ENCODE measurements around the gene NDOR1.

Gene NDOR1

GRCh38 chr9:137213160-137214060 lies 7.9 kb downstream of the NDOR1 start:
- Histone ChIP-seq H3K23ac (ENCODE audit: low read length) (no peak overlapping the region), H3K36me3 (ENCODE audit: control insufficient read depth, insufficient read depth, low read length) (peaks cover 1% of the 10 kb centered on the region), H2BK120ac (ENCODE audit: low read depth, low read length) (no peak overlapping the region), H3K4me1 (ENCODE audit: control insufficient read depth, low read depth, low read length) (no peaks in the 10 kb centered on the region), H3K79me2 (ENCODE audit: control insufficient read depth, insufficient read depth, low read length) (no peaks in the 10 kb centered on the region), H3K4me3 (ENCODE audit: low read length) (no peak overlapping the region), H3K56ac (ENCODE audit: low read length) (no peak overlapping the region), H3K79me1 (ENCODE audit: low read length) (no peaks in the 10 kb centered on the region), H2BK5ac (ENCODE audit: low read length) (no peak overlapping the region), H3K9ac (ENCODE audit: low read length) (no peak overlapping the region), H3K4ac (ENCODE audit: low read depth, low read length) (no peak overlapping the region), H3K27me3 (ENCODE audit: insufficient read depth, low read length, poor library complexity) (no peaks in the 10 kb centered on the region), H2BK15ac (replicated peaks; ENCODE audit: low read depth) (no peak overlapping the region), H2AK5ac (ENCODE audit: low read length) (no peak overlapping the region), H3K4me2 (ENCODE audit: low read length) (no peak overlapping the region), H4K8ac (ENCODE audit: low read depth, low read length) (no peak overlapping the region), H3K27ac (ENCODE audit: low read depth, low read length) (no peak overlapping the region), H4K5ac (ENCODE audit: low read length) (no peak overlapping the region), H3K18ac (ENCODE audit: low read length) (no peak overlapping the region)
- DNase-seq, result no peak
- no CpG with 5 or more reads among the region's 49 CpGs for WGBS (ENCODE audit: extremely low coverage, insufficient coverage, low lambda C conversion rate)

- no peak overlapping the region for H2BK120ac ChIP-seq (ENCODE audit: low read depth, low read length)
- H3K36me3 ChIP-seq (ENCODE audit: control insufficient read depth, insufficient read depth, low read length), result peaks cover 1% of the 10 kb centered on the region
- H3K4me3 ChIP-seq (ENCODE audit: low read length), result no peak overlapping the region
- no peaks in the 10 kb centered on the region for H3K27me3 ChIP-seq (ENCODE audit: insufficient read depth, low read length, poor library complexity)
- no peak overlapping the region for H3K56ac ChIP-seq (ENCODE audit: low read length)
- H3K4me1 ChIP-seq (ENCODE audit: control insufficient read depth, low read depth, low read length), result peaks cover 5% of the 10 kb centered on the region
- no peak overlapping the region for H3K9ac ChIP-seq (ENCODE audit: low read length)
- no peak overlapping the region for H3K27ac ChIP-seq (ENCODE audit: low read depth, low read length)
- no CpG with 5 or more reads among the region's 19 CpGs for WGBS (ENCODE audit: extremely low coverage, insufficient coverage, low lambda C conversion rate)
- no peak overlapping the region for H4K5ac ChIP-seq (ENCODE audit: low read length)
- H2BK15ac ChIP-seq (replicated peaks; ENCODE audit: low read depth), result no peak overlapping the region
- H3K4me2 ChIP-seq (ENCODE audit: low read length), result no peak overlapping the region
- no peaks in the 10 kb centered on the region for H3K79me2 ChIP-seq (ENCODE audit: control insufficient read depth, insufficient read depth, low read length)
- H3K4ac ChIP-seq (ENCODE audit: low read depth, low read length), result no peak overlapping the region
- H3K79me1 ChIP-seq (ENCODE audit: low read length), result no peaks in the 10 kb centered on the region
- no peak for DNase-seq
- H3K18ac ChIP-seq (ENCODE audit: low read length), result no peak overlapping the region
- no peak overlapping the region for H3K23ac ChIP-seq (ENCODE audit: low read length)
- H2BK5ac ChIP-seq (ENCODE audit: low read length), result no peak overlapping the region
- no peak overlapping the region for H2AK5ac ChIP-seq (ENCODE audit: low read length)
- H4K8ac ChIP-seq (ENCODE audit: low read depth, low read length), result no peak overlapping the region
Measured at GRCh38 chr9:137214620-137215019, 9.1 kb downstream of the NDOR1 start.

GRCh38 chr9:137215196-137215986 lies 9.9 kb downstream of the NDOR1 start:
- Histone ChIP-seq H3K18ac (ENCODE audit: low read length) (no peak overlapping the region), H3K4me3 (ENCODE audit: low read length) (no peak overlapping the region), H2AK5ac (ENCODE audit: low read length) (no peak overlapping the region), H3K27me3 (ENCODE audit: insufficient read depth, low read length, poor library complexity) (no peaks in the 10 kb centered on the region), H3K4me1 (ENCODE audit: control insufficient read depth, low read depth, low read length) (peaks cover 5% of the 10 kb centered on the region), H3K79me1 (ENCODE audit: low read length) (no peaks in the 10 kb centered on the region), H3K56ac (ENCODE audit: low read length) (no peak overlapping the region), H4K5ac (ENCODE audit: low read length) (no peak overlapping the region), H2BK15ac (replicated peaks; ENCODE audit: low read depth) (no peak overlapping the region), H3K9ac (ENCODE audit: low read length) (no peak overlapping the region), H3K27ac (ENCODE audit: low read depth, low read length) (no peak overlapping the region), H3K36me3 (ENCODE audit: control insufficient read depth, insufficient read depth, low read length) (peaks cover 1% of the 10 kb centered on the region), H2BK120ac (ENCODE audit: low read depth, low read length) (no peak overlapping the region), H3K4me2 (ENCODE audit: low read length) (no peak overlapping the region), H2BK5ac (ENCODE audit: low read length) (no peak overlapping the region), H3K4ac (ENCODE audit: low read depth, low read length) (no peak overlapping the region), H3K79me2 (ENCODE audit: control insufficient read depth, insufficient read depth, low read length) (no peaks in the 10 kb centered on the region), H3K23ac (ENCODE audit: low read length) (no peak overlapping the region), H4K8ac (ENCODE audit: low read depth, low read length) (no peak overlapping the region)
- no CpG with 5 or more reads among the region's 22 CpGs for WGBS (ENCODE audit: extremely low coverage, insufficient coverage, low lambda C conversion rate)
- no peak for DNase-seq

GRCh38 chr9:137216188-137216965 lies 10.9 kb downstream of the NDOR1 start:
- Histone ChIP-seq H2BK120ac (ENCODE audit: low read depth, low read length) (no peak overlapping the region), H2BK15ac (replicated peaks; ENCODE audit: low read depth) (no peak overlapping the region), H3K9ac (ENCODE audit: low read length) (no peak overlapping the region), H3K36me3 (ENCODE audit: control insufficient read depth, insufficient read depth, low read length) (peaks cover 1% of the 10 kb centered on the region), H3K27me3 (ENCODE audit: insufficient read depth, low read length, poor library complexity) (no peaks in the 10 kb centered on the region), H3K23ac (ENCODE audit: low read length) (no peak overlapping the region), H3K4ac (ENCODE audit: low read depth, low read length) (no peak overlapping the region), H3K27ac (ENCODE audit: low read depth, low read length) (no peak overlapping the region), H3K4me1 (ENCODE audit: control insufficient read depth, low read depth, low read length) (peaks cover 5% of the 10 kb centered on the region), H3K79me1 (ENCODE audit: low read length) (no peaks in the 10 kb centered on the region), H3K4me2 (ENCODE audit: low read length) (no peak overlapping the region), H3K79me2 (ENCODE audit: control insufficient read depth, insufficient read depth, low read length) (no peaks in the 10 kb centered on the region), H3K4me3 (ENCODE audit: low read length) (no peak overlapping the region), H2BK5ac (ENCODE audit: low read length) (no peak overlapping the region), H4K8ac (ENCODE audit: low read depth, low read length) (no peak overlapping the region), H2AK5ac (ENCODE audit: low read length) (no peak overlapping the region), H3K56ac (ENCODE audit: low read length) (no peak overlapping the region), H4K5ac (ENCODE audit: low read length) (no peak overlapping the region), H3K18ac (ENCODE audit: low read length) (no peak overlapping the region)
- WGBS (ENCODE audit: extremely low coverage, insufficient coverage, low lambda C conversion rate), result no CpG with 5 or more reads among the region's 30 CpGs
- no peak for DNase-seq

GRCh38 chr9:137217276-137218211 lies 12.0 kb downstream of the NDOR1 start:
- Histone ChIP-seq H3K4ac (ENCODE audit: low read depth, low read length) (no peak overlapping the region), H2BK15ac (replicated peaks; ENCODE audit: low read depth) (no peak overlapping the region), H3K79me1 (ENCODE audit: low read length) (no peaks in the 10 kb centered on the region), H3K79me2 (ENCODE audit: control insufficient read depth, insufficient read depth, low read length) (no peaks in the 10 kb centered on the region), H3K56ac (ENCODE audit: low read length) (peak overlapping the region; percentile 60), H3K27me3 (ENCODE audit: insufficient read depth, low read length, poor library complexity) (peaks cover 2% of the 10 kb centered on the region), H3K9ac (ENCODE audit: low read length) (peak overlapping the region; percentile 42), H3K23ac (ENCODE audit: low read length) (no peak overlapping the region), H3K4me3 (ENCODE audit: low read length) (no peak overlapping the region), H2AK5ac (ENCODE audit: low read length) (no peak overlapping the region), H4K5ac (ENCODE audit: low read length) (no peak overlapping the region), H3K4me1 (ENCODE audit: control insufficient read depth, low read depth, low read length) (peaks cover 5% of the 10 kb centered on the region), H3K4me2 (ENCODE audit: low read length) (no peak overlapping the region), H2BK120ac (ENCODE audit: low read depth, low read length) (no peak overlapping the region), H3K18ac (ENCODE audit: low read length) (no peak overlapping the region), H3K27ac (ENCODE audit: low read depth, low read length) (no peak overlapping the region), H3K36me3 (ENCODE audit: control insufficient read depth, insufficient read depth, low read length) (peaks cover 1% of the 10 kb centered on the region), H2BK5ac (ENCODE audit: low read length) (no peak overlapping the region), H4K8ac (ENCODE audit: low read depth, low read length) (no peak overlapping the region)
- peak; percentile 76 for DNase-seq
- WGBS (ENCODE audit: extremely low coverage, insufficient coverage, low lambda C conversion rate), result no CpG with 5 or more reads among the region's 36 CpGs

Data from mesendoderm (in vitro differentiated cells).